Activated CD4-positive, alpha-beta T cell treated with anti-CD3 and anti-CD28 coated beads, Interleukin-10, Interleukin-2, amounts not matched to agents 100 ng/mL and 50 ng/mL, durations not matched to agents 16 hours and 8 hours (primary cell): Measurements from ENCODE around the gene OR2W1.

Experiments used
- DNase-seq: peaks from one replicate; pipeline ENCODE4 v3.0.0-alpha.2; 2020

Gene OR2W1

GRCh38 chr6:28996844-28997510 lies 48.0 kb downstream of the OR2W1 start:
- DNase-seq, result no peak

- no peak for DNase-seq
Observed at GRCh38 chr6:28995093-28995650, 49.8 kb downstream of the OR2W1 start.
